ENCODE data around the gene PCDHGA8.
A peak's percentile ranks its signal among the peaks of the same experiment; 100 is the strongest.
"Not testable (repeated sequence)": the region's sequence is repeated elsewhere in the genome, so short reads cannot be mapped to it uniquely, and the experiment has no call there.

The PCDHGA8 gene

GRCh38 chr5:141403387-141403786, 11.0 kb downstream of the PCDHGA8 start:
- DNase-seq = no peak

DNA sequence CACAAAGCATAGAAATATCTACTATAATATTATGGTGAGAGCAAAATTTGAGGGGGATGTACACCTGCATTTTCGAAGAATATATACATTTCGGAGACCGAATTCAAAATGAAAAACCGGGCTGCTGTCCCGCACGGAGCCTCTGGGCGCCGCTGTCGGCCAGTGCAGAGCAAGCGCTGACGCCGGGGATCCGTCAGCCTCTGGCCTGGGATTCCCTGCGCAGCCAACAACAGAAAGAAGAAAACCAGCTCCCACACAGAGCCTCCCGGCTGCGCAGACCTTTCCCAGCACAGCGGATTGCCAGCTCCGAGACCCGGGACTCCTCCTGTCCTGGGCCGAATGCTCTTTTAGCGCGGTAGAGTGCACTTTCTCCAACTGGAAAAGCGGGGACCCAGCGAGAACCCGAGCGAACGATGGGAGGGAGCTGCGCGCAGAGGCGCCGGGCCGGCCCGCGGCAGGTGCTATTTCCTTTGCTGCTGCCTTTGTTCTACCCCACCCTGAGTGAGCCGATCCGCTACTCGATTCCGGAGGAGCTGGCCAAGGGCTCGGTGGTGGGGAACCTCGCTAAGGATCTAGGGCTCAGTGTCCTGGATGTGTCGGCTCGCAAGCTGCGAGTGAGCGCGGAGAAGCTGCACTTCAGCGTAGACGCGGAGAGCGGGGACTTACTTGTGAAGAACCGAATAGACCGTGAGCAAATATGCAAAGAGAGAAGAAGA, 15.5 kb downstream of the PCDHGA8 start, which contains the start of gene PCDHGB6:
Gene PCDHGB6, plus strand, starts transcription at position 232 of the 716 bp plus-strand sequence. Its CDS starts 182 bp downstream, at position 414.
- DNase-seq = peak; percentile 28

- DNase-seq = no peak
Measured at GRCh38 chr5:141409598-141410306, 17.3 kb downstream of the PCDHGA8 start.

DNA sequence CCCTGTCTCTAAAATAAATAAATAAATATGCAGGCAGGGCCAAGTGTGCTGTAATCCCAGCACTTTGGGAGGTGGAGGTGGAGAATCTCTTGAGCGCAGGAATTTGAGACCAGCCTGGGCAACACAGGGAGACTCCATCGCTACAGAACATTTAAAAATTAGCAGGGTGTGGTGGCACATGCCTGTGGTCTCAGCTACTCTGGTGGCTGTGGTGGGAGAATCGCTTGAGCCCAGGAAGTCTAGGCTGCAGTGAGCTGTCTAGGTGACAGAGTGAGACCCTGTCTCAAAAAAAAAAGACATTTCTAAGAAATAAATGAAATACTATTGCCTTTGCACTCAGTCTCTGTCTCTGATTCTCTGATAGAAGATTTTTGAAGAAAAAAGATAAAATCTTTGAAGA, 19.1 kb downstream of the PCDHGA8 start:
- no peak for DNase-seq

DNA sequence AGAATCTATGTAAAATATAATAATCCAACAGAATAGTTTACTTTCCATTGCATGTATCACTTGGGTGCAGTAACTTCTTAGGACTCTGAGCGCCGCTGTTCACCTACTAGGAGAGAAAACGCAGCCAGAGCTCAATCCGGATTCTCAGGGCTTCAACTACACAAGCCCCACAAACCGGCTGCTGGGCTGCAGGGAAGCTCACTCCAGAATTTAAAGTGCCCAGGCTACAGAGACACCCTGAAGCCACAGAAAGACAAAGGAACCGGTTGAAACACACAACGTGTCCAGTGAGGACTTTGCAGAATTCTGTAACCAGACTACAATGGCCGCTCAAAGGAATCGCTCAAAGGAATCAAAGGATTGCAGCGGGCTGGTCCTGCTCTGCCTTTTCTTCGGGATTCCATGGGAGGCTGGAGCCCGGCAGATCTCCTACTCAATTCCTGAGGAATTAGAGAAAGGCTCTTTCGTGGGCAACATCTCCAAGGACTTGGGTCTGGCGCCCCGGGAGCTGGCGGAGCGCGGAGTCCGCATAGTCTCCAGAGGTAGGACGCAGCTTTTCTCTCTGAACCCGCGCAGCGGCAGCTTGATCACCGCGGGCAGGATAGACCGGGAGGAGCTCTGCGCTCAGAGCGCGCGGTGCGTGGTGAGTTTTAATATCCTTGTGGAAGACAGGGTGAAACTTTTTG, 20.6 kb downstream of the PCDHGA8 start, which contains the start of gene PCDHGA10:
Gene PCDHGA10, plus strand, starts transcription at position 134 of the 686 bp plus-strand sequence. Its CDS starts 189 bp downstream, at position 323.
- peak; percentile 41 for DNase-seq

- DNase-seq = no peak
Measured at GRCh38 chr5:141413540-141414069, 21.2 kb downstream of the PCDHGA8 start.

DNA sequence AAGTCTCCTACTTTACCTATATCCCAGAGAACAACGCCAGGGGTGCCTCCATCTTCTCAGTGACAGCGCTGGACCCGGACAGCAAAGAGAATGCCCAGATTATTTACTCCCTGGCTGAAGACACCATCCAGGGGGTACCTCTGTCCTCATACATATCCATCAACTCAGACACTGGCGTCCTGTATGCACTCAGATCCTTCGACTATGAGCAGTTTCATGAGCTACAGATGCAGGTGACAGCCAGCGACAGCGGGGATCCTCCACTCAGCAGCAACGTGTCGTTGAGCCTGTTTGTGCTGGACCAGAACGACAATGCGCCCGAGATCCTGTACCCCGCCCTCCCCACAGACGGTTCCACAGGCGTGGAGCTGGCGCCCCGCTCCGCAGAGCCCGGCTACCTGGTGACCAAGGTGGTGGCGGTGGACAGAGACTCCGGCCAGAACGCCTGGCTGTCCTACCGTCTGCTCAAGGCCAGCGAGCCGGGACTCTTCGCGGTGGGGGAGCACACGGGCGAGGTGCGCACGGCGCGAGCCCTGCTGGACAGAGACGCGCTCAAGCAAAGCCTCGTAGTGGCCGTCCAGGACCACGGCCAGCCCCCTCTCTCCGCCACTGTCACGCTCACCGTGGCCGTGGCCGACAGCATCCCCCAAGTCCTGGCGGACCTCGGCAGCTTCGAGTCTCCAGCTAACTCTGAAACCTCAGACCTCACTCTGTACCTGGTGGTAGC, 22.3 kb downstream of the PCDHGA8 start:
- not testable (repeated sequence) for DNase-seq

DNA sequence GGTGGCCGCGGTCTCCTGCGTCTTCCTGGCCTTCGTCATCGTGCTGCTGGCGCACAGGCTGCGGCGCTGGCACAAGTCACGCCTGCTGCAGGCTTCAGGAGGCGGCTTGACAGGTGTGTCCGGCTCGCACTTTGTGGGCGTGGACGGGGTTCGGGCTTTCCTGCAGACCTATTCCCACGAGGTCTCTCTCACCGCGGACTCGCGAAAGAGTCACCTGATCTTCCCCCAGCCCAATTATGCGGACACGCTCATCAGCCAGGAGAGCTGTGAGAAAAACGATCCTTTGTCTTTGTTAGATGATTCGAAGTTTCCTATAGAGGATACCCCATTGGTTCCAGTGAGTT, 22.8 kb downstream of the PCDHGA8 start:
- DNase-seq = not testable (repeated sequence)

- DNase-seq = peak; percentile 43
Measured at GRCh38 chr5:141417494-141418172, 25.2 kb downstream of the PCDHGA8 start, which contains the start of gene PCDHGB7. TSS of gene PCDHGB7 (plus strand) at chr5:141417677. CDS start at chr5:141417860, 183 bp downstream.

GRCh38 chr5:141419074-141419880, 26.8 kb downstream of the PCDHGA8 start:
- no peak for DNase-seq

DNA sequence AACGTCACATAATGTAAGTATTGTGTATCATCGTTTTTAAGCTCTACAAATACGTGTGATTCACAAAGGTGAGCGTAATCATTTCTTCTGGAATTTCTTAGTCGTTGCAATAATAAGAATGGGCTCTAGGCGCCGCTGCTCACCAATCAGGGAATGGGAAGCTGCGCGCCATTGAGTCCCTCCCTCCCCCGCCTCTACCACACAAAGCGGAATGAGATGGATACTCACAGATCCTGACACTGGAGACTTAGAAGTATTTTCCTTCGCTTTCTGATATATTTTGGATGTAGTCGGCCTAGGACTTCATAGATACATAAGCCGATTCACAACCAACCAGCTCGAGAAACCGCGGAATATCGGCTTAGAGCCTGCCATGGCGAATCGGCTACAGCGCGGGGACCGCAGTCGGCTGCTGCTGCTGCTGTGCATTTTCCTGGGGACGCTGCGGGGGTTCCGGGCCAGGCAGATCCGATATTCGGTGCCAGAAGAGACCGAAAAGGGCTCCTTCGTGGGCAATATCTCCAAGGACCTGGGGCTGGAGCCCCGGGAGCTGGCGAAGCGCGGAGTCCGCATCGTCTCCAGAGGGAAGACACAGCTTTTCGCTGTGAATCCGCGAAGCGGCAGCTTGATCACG, 28.5 kb downstream of the PCDHGA8 start, which contains the start of gene PCDHGA11:
Gene PCDHGA11, plus strand, starts transcription at position 197 of the 634 bp plus-strand sequence. Its CDS starts 177 bp downstream, at position 374.
- DNase-seq = no peak

- no peak for DNase-seq
Measured at GRCh38 chr5:141421489-141421855, 29.0 kb downstream of the PCDHGA8 start.

DNA sequence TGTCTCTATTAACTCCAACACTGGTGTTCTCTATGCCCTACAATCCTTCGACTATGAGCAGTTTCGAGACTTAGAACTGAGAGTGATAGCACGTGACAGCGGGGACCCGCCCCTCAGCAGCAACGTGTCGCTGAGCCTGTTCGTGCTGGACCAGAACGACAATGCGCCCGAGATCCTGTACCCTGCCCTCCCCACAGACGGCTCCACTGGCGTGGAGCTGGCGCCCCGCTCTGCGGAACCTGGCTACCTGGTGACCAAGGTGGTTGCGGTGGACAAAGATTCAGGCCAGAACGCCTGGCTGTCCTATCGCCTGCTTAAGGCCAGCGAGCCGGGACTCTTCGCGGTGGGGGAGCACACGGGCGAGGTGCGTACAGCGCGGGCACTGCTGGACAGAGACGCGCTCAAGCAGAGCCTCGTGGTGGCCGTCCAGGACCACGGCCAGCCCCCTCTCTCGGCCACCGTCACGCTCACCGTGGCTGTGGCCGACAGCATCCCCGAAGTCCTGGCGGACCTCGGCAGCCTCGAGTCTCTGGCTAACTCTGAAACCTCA, 30.4 kb downstream of the PCDHGA8 start:
- DNase-seq = no peak

DNA sequence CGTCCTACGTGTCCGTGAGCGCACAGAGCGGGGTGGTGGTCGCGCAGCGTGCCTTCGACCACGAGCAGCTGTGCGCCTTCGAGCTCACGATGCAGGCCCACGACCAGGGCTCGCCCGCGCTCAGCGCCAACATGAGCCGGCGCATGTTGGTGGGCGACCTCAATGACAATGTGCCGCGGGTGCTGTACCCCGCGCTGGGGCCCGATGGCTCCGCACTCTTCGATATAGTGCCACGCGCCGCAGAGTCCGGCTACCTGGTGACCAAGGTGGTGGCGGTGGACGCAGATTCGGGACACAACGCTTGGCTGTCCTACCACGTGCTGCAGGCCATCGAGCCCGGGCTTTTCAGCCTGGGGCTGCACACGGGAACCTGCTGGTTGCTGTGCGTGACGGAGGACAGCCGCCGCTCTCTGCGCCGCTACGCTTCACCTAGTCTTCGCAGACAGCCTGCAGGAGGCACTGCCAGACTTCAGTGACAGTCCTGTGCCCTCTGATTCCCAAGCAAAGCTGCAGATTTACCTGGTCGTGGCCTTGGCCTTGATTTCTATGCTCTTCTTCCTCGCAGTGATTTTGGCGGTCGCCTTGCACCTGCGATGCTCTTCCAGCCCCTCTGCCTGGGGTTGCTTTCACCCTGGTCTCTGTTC, 35.5 kb downstream of the PCDHGA8 start:
- no peak for DNase-seq

DNA sequence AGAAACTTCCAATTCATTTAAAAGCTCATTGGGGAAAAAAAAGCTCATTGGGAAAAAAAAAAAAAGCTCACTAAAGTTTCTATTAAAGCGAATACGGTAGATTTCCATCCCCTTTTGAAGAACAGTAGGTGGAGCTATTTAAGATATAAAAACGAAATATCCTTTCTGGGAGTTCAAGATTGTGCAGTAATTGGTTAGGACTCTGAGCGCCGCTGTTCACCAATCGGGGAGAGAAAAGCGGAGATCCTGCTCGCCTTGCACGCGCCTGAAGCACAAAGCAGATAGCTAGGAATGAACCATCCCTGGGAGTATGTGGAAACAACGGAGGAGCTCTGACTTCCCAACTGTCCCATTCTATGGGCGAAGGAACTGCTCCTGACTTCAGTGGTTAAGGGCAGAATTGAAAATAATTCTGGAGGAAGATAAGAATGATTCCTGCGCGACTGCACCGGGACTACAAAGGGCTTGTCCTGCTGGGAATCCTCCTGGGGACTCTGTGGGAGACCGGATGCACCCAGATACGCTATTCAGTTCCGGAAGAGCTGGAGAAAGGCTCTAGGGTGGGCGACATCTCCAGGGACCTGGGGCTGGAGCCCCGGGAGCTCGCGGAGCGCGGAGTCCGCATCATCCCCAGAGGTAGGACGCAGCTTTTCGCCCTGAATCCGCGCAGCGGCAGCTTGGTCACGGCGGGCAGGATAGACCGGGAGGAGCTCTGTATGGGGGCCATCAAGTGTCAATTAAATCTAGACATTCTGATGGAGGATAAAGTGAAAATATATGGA, 38.1 kb downstream of the PCDHGA8 start, which contains the start of gene PCDHGA12:
Gene PCDHGA12, plus strand, starts transcription at position 176 of the 782 bp plus-strand sequence. Its CDS starts 253 bp downstream, at position 429.
- DNase-seq = peak; percentile 22

GRCh38 chr5:141431286-141431685, 38.9 kb downstream of the PCDHGA8 start:
- DNase-seq = no peak

- DNase-seq = not testable (repeated sequence)
Measured at GRCh38 chr5:141432308-141432707, 39.9 kb downstream of the PCDHGA8 start.

GRCh38 chr5:141432726-141433125, 40.3 kb downstream of the PCDHGA8 start:
- DNase-seq = not testable (repeated sequence)

Data from CD4-positive, alpha-beta T cell treated with Interferon gamma for 1 hour (primary cell).